Endothelial cell of umbilical vein (primary cell): ENCODE results near the gene WDR37. TPM values are rescaled to one million over a fixed set of nuclear protein-coding genes. Genes with fewer than 3 reads are reported as not detected.

Source experiments
- BruUV-seq: library from RNA; stranded (reverse); fragments of 400-500 nt; replicated peaks from 2 replicates; lab custom pipeline; 2021; lab: Mats Ljungman, UMichigan
- CTCF ChIA-PET: fragments of 300-600, 350-600 bp; sonication (Branson Sonifier 250); formaldehyde crosslinking; loops from one replicate; lab custom pipeline; 2021; ENCODE audit warnings: antibody characterized with exemption, inconsistent platforms; lab: Charles Lee
- POLR2A ChIA-PET: fragments of 300-600, 350-600 bp; sonication (Branson Sonifier 250); formaldehyde crosslinking; loops from one replicate; lab custom pipeline; 2021; ENCODE audit warnings: antibody characterized with exemption, inconsistent platforms; lab: Charles Lee
- DNase-seq: peaks from one replicate; pipeline ENCODE4 v3.0.0-alpha.2; 2011; ENCODE audit warnings: low read depth, low spot score
- FAIRE-seq: peaks from 2 replicates; lab custom pipeline; 2011; peaks lifted over from hg19 to GRCh38; lab: Jason Lieb, UNC
- H2AFZ ChIP-seq: 2 replicates; pipeline ENCODE4 v1.6.0; 2012; ENCODE audit warnings: low read depth, low read length, control low read depth, inconsistent platforms
- H3K27ac ChIP-seq: 2 replicates; pipeline ENCODE4 v1.5.1; 2011; ENCODE audit warnings: low read depth, mild to moderate bottlenecking, control low read depth, low read length, moderate library complexity; ENCODE audit not compliant: insufficient read depth
- H3K27me3 ChIP-seq, 2 experiments: 2 replicates each; pipeline versions ENCODE4 v1.6.0 to v1.6.1; 2011; ENCODE audit warnings: low read length in 2 of 2, mixed read lengths in 1 of 2; ENCODE audit not compliant: control insufficient read depth in 2 of 2, insufficient read depth in 2 of 2
- H3K36me3 ChIP-seq, 2 experiments: 2 replicates in 1 of 2; 3 replicates in 1 of 2; pipeline ENCODE4 v1.5.1; 2011; ENCODE audit warnings: low read length in 2 of 2, mild to moderate bottlenecking in 1 of 2, moderate library complexity in 1 of 2; ENCODE audit not compliant: control insufficient read depth in 2 of 2, insufficient read depth in 2 of 2; ENCODE audit errors: extremely low read depth in 1 of 2
- H3K4me1 ChIP-seq: 3 replicates; pipeline ENCODE4 v1.5.1; 2011; ENCODE audit warnings: mild to moderate bottlenecking, low read length; ENCODE audit not compliant: control insufficient read depth, insufficient read depth; ENCODE audit errors: extremely low read depth
- H3K4me2 ChIP-seq: 2 replicates; pipeline ENCODE4 v1.6.1; 2011; ENCODE audit warnings: low read length, control low read depth, mixed read lengths; ENCODE audit not compliant: insufficient read depth
- H3K4me3 ChIP-seq, 3 experiments: fragments of 200-600 bp in 1 of 3; sonication (generic), shearing (Covaris generic) in 1 of 3; replicated peaks in 1 of 3; 2 replicates each; pipeline ENCODE4 v1.5.1; 2011 to 2016; ENCODE audit warnings: control low read depth in 3 of 3, low read length in 3 of 3, mild to moderate bottlenecking in 2 of 3, inconsistent platforms in 1 of 3, low read depth in 1 of 3, moderate library complexity in 1 of 3; ENCODE audit not compliant: insufficient read depth in 1 of 3
- H3K79me2 ChIP-seq: 2 replicates; pipeline ENCODE4 v1.6.0; 2012; ENCODE audit warnings: low read length, inconsistent platforms; ENCODE audit not compliant: control insufficient read depth, insufficient read depth
- H3K9ac ChIP-seq: replicated peaks from 2 replicates; pipeline ENCODE3; 2011; ENCODE audit warnings: low read length, control low read depth; ENCODE audit not compliant: insufficient read depth; ENCODE audit errors: extremely low read depth
- H3K9me1 ChIP-seq: replicated peaks from 3 replicates; pipeline ENCODE4 v1.6.0; 2011; ENCODE audit warnings: mild to moderate bottlenecking, low read length; ENCODE audit not compliant: control insufficient read depth, insufficient read depth; ENCODE audit errors: extremely low read depth
- H3K9me3 ChIP-seq: replicated peaks from 2 replicates; pipeline ENCODE4 v1.5.1; 2012; ENCODE audit warnings: low read length, inconsistent platforms; ENCODE audit not compliant: control insufficient read depth, insufficient read depth
- H4K20me1 ChIP-seq: replicated peaks from 2 replicates; pipeline ENCODE3; 2011; ENCODE audit warnings: mild to moderate bottlenecking, low read length; ENCODE audit not compliant: control insufficient read depth, insufficient read depth; ENCODE audit errors: extremely low read depth
- CTCF ChIP-seq, 2 donors: IDR thresholded peaks; 1 replicate in 1 of 2; 2 replicates in 1 of 2; pipeline ENCODE4 v1.5.1; 2011; ENCODE audit warnings: low read length in 2 of 2, mild to moderate bottlenecking in 2 of 2, moderate library complexity in 2 of 2, control low read depth in 1 of 2, inconsistent platforms in 1 of 2, low read depth in 1 of 2; ENCODE audit not compliant: insufficient read depth in 1 of 2; ENCODE audit errors: extremely low read depth in 1 of 2
- EZH2 ChIP-seq: IDR thresholded peaks from 2 replicates; pipeline ENCODE4 v1.6.1; 2012; ENCODE audit warnings: borderline replicate concordance, low read depth, mild to moderate bottlenecking, moderate library complexity, low read length, inconsistent platforms; ENCODE audit not compliant: severe bottlenecking
- FOS ChIP-seq: IDR thresholded peaks from 2 replicates; pipeline ENCODE4 v1.6.1; 2011; ENCODE audit warnings: mild to moderate bottlenecking, low read length, moderate library complexity, borderline replicate concordance; ENCODE audit not compliant: insufficient read depth
- GATA2 ChIP-seq: IDR thresholded peaks from 2 replicates; pipeline ENCODE4 v1.7.0; 2011; ENCODE audit warnings: low read depth, mild to moderate bottlenecking, moderate library complexity, mixed read lengths, low read length; ENCODE audit not compliant: insufficient read length, insufficient read depth
- JUN ChIP-seq: IDR thresholded peaks from 2 replicates; pipeline ENCODE4 v1.6.1; 2011; ENCODE audit warnings: borderline replicate concordance, low read depth; ENCODE audit not compliant: insufficient read length, insufficient read depth
- MAX ChIP-seq: IDR thresholded peaks from 2 replicates; pipeline ENCODE4 v1.6.1; 2011; ENCODE audit not compliant: insufficient read depth, insufficient read length
- MYC ChIP-seq: IDR thresholded peaks from one replicate; pipeline ENCODE4 v1.6.1; 2011; ENCODE audit warnings: mild to moderate bottlenecking, low read depth, low read length
- POLR2A ChIP-seq: IDR thresholded peaks from 2 replicates; pipeline ENCODE4 v1.6.1; 2012; ENCODE audit warnings: low read depth, mild to moderate bottlenecking, control low read depth, low read length
- POLR2AphosphoS5 ChIP-seq: IDR thresholded peaks from 2 replicates; pipeline ENCODE4 v1.6.1; 2012; ENCODE audit warnings: low read depth, mild to moderate bottlenecking, control low read depth, low read length, moderate library complexity; ENCODE audit not compliant: insufficient read depth
- dilution Hi-C: fragments of 300-500 bp; cut with MboI; formaldehyde crosslinking; loops from one replicate; pipeline ENCODE4 v1.15.0; 2019; ENCODE audit warnings: low sequenced_read_pairs; ENCODE audit not compliant: extremely low pct_ligation_motif_present
- intact Hi-C: fragments of 100-400 bp; cut with micrococcal nuclease; formaldehyde crosslinking; loops from one replicate; pipeline ENCODE4 v1.10.0; 2022
- polyA plus RNA-seq, 4 experiments: library from polyadenylated mRNA; depleted of rRNA in 3 of 4; stranded (reverse) in 3 of 4; unstranded in 1 of 4; fragments of >200 nt; gene quantifications; 2 replicates each; pipeline versions ENCODE4 v1.2.1 to v1.2.3, GENCODE V29; 2011 to 2012; ENCODE audit warnings: missing spikeins in 1 of 4
- total RNA-seq: library from RNA; stranded (reverse); gene quantifications from 2 replicates; pipeline ENCODE4 v1.2.3, GENCODE V29; 2021

The WDR37 gene
- total and polyA plus RNA-seq, 2 donors (not counting 3 experiments of a cell fraction or from before 2014, with no cell fraction given): 21.7 to 25.5 TPM

GRCh38 chr10:1093696-1094095 is 37.5 kb downstream of the WDR37 start:
- TF ChIP-seq MYC: no peak
- no peak for TF ChIP-seq JUN
- TF ChIP-seq EZH2: no peak
- no peak for TF ChIP-seq FOS
- no peak for TF ChIP-seq MAX
- no peak for TF ChIP-seq POLR2A
- TF ChIP-seq CTCF (IDR thresholded peaks at IDR 0.05; ENCODE audit: extremely low read depth in 1 of 2, insufficient read depth in 1 of 2, low read depth in 1 of 2, low read length in 2 of 2): no peak
- no peak for TF ChIP-seq GATA2
- TF ChIP-seq POLR2AphosphoS5: no peak
- dilution Hi-C loops: no loop called here
- BruUV-seq: no TSS peak
- no peaks in the 10 kb centered on the region for H3K27me3 ChIP-seq
- no peak overlapping the region for H2AFZ ChIP-seq
- no peak overlapping the region for H3K27ac ChIP-seq
- ChIA-PET CTCF (no interaction called here), POLR2A (no interaction called here)
- intact Hi-C loops: no loop called here
- peaks cover 4 to 43% of the 10 kb centered on the region in 2 experiments for H3K36me3 ChIP-seq
- no peaks in the 10 kb centered on the region for H3K79me2 ChIP-seq
- H3K9me3 ChIP-seq: no peaks in the 10 kb centered on the region
- H3K4me3 ChIP-seq: no peak overlapping the region
- no peaks in the 10 kb centered on the region for H4K20me1 ChIP-seq
- FAIRE-seq (peak; percentile 28), DNase-seq (no peak)
- H3K9me1 ChIP-seq: no peaks in the 10 kb centered on the region
- H3K4me1 ChIP-seq: no peaks in the 10 kb centered on the region
- H3K9ac ChIP-seq: no peak overlapping the region
- no peak overlapping the region for H3K4me2 ChIP-seq
